Transverse colon (tissue), 3 donors: ENCODE measurements around the gene HOXC5.

Experiments used
- EP300 ChIP-seq: sonication (generic); formaldehyde crosslinking; IDR thresholded peaks from one replicate; pipeline ENCODE4 v1.6.1; 2017; ENCODE audit warnings: antibody characterized with exemption, low read depth
- POLR2A ChIP-seq: fragments of 450-650 bp; IDR thresholded peaks from one replicate; pipeline ENCODE4 v1.6.1; 2016; ENCODE audit warnings: antibody characterized with exemption, mild to moderate bottlenecking, moderate library complexity
- TF ChIP-seq, protein P1 (sequence below), 5 experiments: fragments of 200-600 bp in 3 of 5; fragments of 450-650 bp in 2 of 5; sonication (generic) in 3 of 5; IDR thresholded peaks; 1 replicate in 2 of 5; 2 replicates in 3 of 5; pipeline ENCODE4 v1.5.1; 2016 to 2017; ENCODE audit warnings: antibody characterized with exemption in 5 of 5, inconsistent platforms in 3 of 5, mild to moderate bottlenecking in 2 of 5, moderate library complexity in 1 of 5

DNA sequence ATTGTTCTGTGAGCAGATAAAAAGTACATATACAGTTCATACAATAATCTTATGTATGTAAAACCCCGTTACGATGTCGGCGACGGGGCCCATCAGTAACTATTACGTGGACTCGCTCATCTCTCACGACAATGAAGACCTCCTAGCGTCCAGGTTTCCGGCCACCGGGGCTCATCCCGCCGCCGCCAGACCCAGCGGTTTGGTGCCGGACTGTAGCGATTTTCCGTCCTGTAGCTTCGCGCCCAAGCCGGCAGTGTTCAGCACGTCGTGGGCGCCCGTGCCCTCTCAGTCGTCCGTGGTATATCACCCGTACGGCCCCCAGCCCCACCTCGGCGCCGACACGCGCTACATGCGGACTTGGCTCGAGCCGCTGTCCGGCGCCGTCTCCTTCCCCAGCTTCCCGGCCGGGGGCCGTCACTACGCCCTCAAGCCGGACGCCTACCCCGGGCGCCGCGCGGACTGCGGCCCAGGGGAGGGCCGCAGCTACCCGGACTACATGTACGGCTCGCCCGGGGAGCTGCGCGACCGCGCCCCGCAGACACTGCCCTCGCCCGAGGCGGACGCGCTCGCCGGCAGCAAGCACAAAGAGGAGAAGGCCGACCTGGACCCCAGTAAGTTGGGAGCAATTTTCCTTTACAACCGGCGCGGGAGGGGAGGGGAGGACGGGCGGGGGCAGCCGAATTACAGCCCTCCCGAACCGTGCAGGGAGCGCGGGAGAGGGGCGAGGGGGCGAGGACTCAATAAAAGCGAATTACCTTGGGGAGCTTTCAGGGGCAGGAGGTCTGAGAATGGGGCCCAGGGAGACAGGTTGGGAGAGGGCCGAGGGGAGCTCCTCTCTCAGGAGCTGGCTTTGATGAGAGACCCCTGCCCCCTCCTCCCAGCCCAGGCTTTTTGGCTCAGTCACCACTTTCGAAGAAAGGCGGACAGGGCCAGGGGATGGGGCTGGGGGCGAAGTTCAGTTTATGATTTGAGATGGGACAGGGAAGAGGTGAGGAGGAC lies 32.4 kb upstream of the HOXC5 start, which contains the start of gene HOXC9:
- TF ChIP-seq POLR2A (no peak), EP300 (no peak)
- TF ChIP-seq, protein P1, sequence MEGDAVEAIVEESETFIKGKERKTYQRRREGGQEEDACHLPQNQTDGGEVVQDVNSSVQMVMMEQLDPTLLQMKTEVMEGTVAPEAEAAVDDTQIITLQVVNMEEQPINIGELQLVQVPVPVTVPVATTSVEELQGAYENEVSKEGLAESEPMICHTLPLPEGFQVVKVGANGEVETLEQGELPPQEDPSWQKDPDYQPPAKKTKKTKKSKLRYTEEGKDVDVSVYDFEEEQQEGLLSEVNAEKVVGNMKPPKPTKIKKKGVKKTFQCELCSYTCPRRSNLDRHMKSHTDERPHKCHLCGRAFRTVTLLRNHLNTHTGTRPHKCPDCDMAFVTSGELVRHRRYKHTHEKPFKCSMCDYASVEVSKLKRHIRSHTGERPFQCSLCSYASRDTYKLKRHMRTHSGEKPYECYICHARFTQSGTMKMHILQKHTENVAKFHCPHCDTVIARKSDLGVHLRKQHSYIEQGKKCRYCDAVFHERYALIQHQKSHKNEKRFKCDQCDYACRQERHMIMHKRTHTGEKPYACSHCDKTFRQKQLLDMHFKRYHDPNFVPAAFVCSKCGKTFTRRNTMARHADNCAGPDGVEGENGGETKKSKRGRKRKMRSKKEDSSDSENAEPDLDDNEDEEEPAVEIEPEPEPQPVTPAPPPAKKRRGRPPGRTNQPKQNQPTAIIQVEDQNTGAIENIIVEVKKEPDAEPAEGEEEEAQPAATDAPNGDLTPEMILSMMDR (IDR thresholded peaks at IDR 0.05): no peak
